ENCODE data around the gene UNC45A. TPM values are rescaled to one million over a fixed set of nuclear protein-coding genes. Genes with fewer than 3 reads are reported as not detected.

The UNC45A gene
- total and polyA plus RNA-seq, 4 donors, result 13.9 to 31.2 (median 24.9) TPM

DNA sequence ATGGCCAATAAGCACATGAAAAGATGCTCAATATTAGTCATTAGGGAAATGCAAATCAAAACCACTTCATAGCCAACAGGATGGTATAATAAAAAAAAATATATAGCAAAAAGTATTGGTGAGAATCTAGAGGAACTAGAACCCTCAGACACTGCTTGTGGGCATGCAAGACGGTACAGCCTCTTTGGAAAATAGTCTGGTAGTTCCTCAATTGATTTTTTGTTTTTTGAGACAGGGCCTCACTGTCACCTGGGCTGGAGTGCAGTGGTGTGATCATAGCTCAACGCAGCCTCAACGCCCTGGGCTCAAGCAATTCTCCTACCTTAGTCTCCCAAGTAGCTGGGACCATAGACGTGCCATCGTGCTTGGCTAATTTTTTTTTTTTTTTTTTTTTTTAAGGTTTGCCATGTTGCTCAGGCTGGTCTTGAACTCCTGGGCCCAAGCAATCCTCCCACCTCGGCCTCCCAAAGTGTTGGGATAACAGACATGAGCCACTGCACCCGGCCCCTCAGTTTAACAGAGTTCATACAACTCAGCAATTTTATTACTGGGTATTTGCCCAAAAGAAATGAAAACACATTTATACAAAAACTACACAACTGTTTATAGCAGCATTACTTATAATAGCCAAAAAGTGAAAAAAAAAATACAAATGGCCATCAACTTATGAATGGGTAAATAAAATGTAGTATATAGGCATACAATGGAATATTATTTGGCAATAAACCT is 54.1 kb downstream of the UNC45A start:
- H3K9me3 ChIP-seq (ENCODE audit: control insufficient read depth in 4 of 4, low read length in 3 of 4), result no peaks in the 10 kb centered on the region
- H3K27ac ChIP-seq (ENCODE audit: low read depth in 1 of 2, low read length in 2 of 2), result no peak overlapping the region
- DNase-seq (ENCODE audit: low spot score), result no peak
- WGBS, result 96% methylated on average over 7 of the region's 7 CpGs
- no peak overlapping the region for H3K9ac ChIP-seq (ENCODE audit: low read depth in 1 of 2, low read length in 2 of 2)
- H3K36me3 ChIP-seq (ENCODE audit: control insufficient read depth in 4 of 4, insufficient read depth in 3 of 4, low read depth in 1 of 4, low read length in 3 of 4), result no peaks in the 10 kb centered on the region
- peaks cover 0 to 9% (median 4%) of the 10 kb centered on the region in 4 donors for H3K4me1 ChIP-seq (ENCODE audit: control insufficient read depth in 4 of 4, insufficient read depth in 4 of 4, low read length in 3 of 4)
- H3K27me3 ChIP-seq (ENCODE audit: control insufficient read depth in 4 of 4, insufficient read depth in 4 of 4, low read length in 3 of 4), result no peaks in the 10 kb centered on the region
- TF ChIP-seq EGR1 (IDR thresholded peaks at IDR 0.05; ENCODE audit: low read depth in 2 of 2) (no peak), GABPA (IDR thresholded peaks at IDR 0.05 in 1 of 2, conservative IDR thresholded peaks at IDR 0.05 in 1 of 2) (no peak), FOXA2 (IDR thresholded peaks at IDR 0.05) (no peak), HNF4G (IDR thresholded peaks at IDR 0.05) (no peak), HNF4A (conservative IDR thresholded peaks at IDR 0.05) (no peak), RAD21 (IDR thresholded peaks at IDR 0.05) (no peak), FOXA1 (IDR thresholded peaks at IDR 0.05) (no peak), JUND (IDR thresholded peaks at IDR 0.05) (no peak), SP1 (IDR thresholded peaks at IDR 0.05) (no peak), NR2F2 (IDR thresholded peaks at IDR 0.05) (no peak)
- TF ChIP-seq, protein P1, sequence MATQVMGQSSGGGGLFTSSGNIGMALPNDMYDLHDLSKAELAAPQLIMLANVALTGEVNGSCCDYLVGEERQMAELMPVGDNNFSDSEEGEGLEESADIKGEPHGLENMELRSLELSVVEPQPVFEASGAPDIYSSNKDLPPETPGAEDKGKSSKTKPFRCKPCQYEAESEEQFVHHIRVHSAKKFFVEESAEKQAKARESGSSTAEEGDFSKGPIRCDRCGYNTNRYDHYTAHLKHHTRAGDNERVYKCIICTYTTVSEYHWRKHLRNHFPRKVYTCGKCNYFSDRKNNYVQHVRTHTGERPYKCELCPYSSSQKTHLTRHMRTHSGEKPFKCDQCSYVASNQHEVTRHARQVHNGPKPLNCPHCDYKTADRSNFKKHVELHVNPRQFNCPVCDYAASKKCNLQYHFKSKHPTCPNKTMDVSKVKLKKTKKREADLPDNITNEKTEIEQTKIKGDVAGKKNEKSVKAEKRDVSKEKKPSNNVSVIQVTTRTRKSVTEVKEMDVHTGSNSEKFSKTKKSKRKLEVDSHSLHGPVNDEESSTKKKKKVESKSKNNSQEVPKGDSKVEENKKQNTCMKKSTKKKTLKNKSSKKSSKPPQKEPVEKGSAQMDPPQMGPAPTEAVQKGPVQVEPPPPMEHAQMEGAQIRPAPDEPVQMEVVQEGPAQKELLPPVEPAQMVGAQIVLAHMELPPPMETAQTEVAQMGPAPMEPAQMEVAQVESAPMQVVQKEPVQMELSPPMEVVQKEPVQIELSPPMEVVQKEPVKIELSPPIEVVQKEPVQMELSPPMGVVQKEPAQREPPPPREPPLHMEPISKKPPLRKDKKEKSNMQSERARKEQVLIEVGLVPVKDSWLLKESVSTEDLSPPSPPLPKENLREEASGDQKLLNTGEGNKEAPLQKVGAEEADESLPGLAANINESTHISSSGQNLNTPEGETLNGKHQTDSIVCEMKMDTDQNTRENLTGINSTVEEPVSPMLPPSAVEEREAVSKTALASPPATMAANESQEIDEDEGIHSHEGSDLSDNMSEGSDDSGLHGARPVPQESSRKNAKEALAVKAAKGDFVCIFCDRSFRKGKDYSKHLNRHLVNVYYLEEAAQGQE (IDR thresholded peaks at IDR 0.05), result no peak
- TF ChIP-seq, protein P2, sequence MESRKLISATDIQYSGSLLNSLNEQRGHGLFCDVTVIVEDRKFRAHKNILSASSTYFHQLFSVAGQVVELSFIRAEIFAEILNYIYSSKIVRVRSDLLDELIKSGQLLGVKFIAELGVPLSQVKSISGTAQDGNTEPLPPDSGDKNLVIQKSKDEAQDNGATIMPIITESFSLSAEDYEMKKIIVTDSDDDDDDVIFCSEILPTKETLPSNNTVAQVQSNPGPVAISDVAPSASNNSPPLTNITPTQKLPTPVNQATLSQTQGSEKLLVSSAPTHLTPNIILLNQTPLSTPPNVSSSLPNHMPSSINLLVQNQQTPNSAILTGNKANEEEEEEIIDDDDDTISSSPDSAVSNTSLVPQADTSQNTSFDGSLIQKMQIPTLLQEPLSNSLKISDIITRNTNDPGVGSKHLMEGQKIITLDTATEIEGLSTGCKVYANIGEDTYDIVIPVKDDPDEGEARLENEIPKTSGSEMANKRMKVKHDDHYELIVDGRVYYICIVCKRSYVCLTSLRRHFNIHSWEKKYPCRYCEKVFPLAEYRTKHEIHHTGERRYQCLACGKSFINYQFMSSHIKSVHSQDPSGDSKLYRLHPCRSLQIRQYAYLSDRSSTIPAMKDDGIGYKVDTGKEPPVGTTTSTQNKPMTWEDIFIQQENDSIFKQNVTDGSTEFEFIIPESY (IDR thresholded peaks at IDR 0.05), result no peak
- TF ChIP-seq, protein P3, sequence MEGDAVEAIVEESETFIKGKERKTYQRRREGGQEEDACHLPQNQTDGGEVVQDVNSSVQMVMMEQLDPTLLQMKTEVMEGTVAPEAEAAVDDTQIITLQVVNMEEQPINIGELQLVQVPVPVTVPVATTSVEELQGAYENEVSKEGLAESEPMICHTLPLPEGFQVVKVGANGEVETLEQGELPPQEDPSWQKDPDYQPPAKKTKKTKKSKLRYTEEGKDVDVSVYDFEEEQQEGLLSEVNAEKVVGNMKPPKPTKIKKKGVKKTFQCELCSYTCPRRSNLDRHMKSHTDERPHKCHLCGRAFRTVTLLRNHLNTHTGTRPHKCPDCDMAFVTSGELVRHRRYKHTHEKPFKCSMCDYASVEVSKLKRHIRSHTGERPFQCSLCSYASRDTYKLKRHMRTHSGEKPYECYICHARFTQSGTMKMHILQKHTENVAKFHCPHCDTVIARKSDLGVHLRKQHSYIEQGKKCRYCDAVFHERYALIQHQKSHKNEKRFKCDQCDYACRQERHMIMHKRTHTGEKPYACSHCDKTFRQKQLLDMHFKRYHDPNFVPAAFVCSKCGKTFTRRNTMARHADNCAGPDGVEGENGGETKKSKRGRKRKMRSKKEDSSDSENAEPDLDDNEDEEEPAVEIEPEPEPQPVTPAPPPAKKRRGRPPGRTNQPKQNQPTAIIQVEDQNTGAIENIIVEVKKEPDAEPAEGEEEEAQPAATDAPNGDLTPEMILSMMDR (IDR thresholded peaks at IDR 0.05; ENCODE audit: low read depth, low read length, missing input control), result no peak
- TF ChIP-seq, protein P4, sequence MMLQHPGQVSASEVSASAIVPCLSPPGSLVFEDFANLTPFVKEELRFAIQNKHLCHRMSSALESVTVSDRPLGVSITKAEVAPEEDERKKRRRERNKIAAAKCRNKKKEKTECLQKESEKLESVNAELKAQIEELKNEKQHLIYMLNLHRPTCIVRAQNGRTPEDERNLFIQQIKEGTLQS (IDR thresholded peaks at IDR 0.05), result no peak
- no peak overlapping the region for H3K4me3 ChIP-seq (ENCODE audit: low read depth in 1 of 3, low read length in 3 of 3)

DNA sequence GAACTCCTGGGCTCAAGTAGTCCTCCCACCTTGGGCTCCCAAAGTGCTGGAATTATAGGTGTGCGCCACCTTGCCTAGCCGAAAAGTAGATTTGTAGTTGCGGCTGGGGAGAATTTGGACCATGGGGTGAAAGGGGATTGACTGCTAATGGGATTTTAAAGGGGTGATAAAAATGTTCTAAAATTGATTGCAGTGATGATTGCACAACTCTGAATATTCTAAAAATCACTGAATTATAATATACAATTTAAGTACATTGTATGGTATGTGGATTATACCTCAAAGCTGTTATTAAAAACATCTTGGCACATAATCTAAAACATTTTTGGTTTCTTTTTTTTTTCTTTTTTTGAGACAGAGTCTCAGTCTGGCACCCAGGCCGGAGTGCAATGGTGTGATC is 55.4 kb downstream of the UNC45A start:
- Histone ChIP-seq H3K4me3 (ENCODE audit: low read depth in 1 of 3, low read length in 3 of 3) (no peak overlapping the region), H3K27me3 (ENCODE audit: control insufficient read depth in 4 of 4, insufficient read depth in 4 of 4, low read length in 3 of 4) (no peaks in the 10 kb centered on the region), H3K4me1 (ENCODE audit: control insufficient read depth in 4 of 4, insufficient read depth in 4 of 4, low read length in 3 of 4) (peaks cover 3 to 17% (median 7%) of the 10 kb centered on the region in 4 donors), H3K9ac (ENCODE audit: low read depth in 1 of 2, low read length in 2 of 2) (no peak overlapping the region), H3K27ac (ENCODE audit: low read depth in 1 of 2, low read length in 2 of 2) (no peak overlapping the region), H3K9me3 (ENCODE audit: control insufficient read depth in 4 of 4, low read length in 3 of 4) (no peaks in the 10 kb centered on the region), H3K36me3 (ENCODE audit: control insufficient read depth in 4 of 4, insufficient read depth in 3 of 4, low read depth in 1 of 4, low read length in 3 of 4) (no peaks in the 10 kb centered on the region)
- 95% methylated on average over 4 of the region's 4 CpGs for WGBS
- no peak for DNase-seq (ENCODE audit: low spot score)
- TF ChIP-seq, protein P4 (IDR thresholded peaks at IDR 0.05), result no peak
- TF ChIP-seq, protein P5, sequence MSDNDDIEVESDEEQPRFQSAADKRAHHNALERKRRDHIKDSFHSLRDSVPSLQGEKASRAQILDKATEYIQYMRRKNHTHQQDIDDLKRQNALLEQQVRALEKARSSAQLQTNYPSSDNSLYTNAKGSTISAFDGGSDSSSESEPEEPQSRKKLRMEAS (IDR thresholded peaks at IDR 0.05), result no peak
- TF ChIP-seq YY1 (IDR thresholded peaks at IDR 0.05), result no peak
- no peak for TF ChIP-seq JUND (IDR thresholded peaks at IDR 0.05)
- TF ChIP-seq, protein P1 (IDR thresholded peaks at IDR 0.05), result no peak
- no peak for TF ChIP-seq HNF4A (conservative IDR thresholded peaks at IDR 0.05)
- no peak for TF ChIP-seq EGR1 (IDR thresholded peaks at IDR 0.05; ENCODE audit: low read depth in 2 of 2)
- TF ChIP-seq FOXA2 (IDR thresholded peaks at IDR 0.05), result no peak
- no peak for TF ChIP-seq SP1 (IDR thresholded peaks at IDR 0.05)
- TF ChIP-seq GABPA (IDR thresholded peaks at IDR 0.05 in 1 of 2, conservative IDR thresholded peaks at IDR 0.05 in 1 of 2), result no peak
